ENCODE results near the gene CACNB2. TPM values are rescaled to one million over a fixed set of nuclear protein-coding genes. Genes with fewer than 3 reads are reported as not detected.

The CACNB2 gene
- total RNA-seq, 1 experiment from 2014 or later: not detected

DNA sequence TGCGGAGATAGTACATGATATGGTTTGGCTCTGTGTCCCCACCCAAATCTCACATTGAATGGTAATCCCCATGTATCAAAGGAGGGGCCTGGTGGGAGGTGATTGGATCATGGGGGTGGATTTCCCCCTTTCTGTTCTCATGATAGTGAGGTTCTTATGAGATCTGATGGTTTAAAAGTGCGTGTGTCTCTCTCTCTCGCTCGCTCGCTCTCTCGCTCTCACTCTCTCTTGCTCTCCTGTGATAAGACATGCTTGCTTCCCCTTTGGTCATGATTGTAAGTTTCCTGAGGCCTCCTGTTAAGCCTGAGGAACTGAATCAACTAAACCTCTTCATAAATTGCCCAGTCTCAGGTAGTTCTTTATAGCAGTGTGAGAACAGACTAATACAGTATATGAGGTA, 339.3 kb downstream of the CACNB2 start:
- DNase-seq (ENCODE audit: low read depth, low spot score) (no peak), ATAC-seq (no peak)
- intact Hi-C loops (cut with micrococcal nuclease; ENCODE audit: unreplicated experiment): no loop called here
- TF ChIP-seq, protein P1, sequence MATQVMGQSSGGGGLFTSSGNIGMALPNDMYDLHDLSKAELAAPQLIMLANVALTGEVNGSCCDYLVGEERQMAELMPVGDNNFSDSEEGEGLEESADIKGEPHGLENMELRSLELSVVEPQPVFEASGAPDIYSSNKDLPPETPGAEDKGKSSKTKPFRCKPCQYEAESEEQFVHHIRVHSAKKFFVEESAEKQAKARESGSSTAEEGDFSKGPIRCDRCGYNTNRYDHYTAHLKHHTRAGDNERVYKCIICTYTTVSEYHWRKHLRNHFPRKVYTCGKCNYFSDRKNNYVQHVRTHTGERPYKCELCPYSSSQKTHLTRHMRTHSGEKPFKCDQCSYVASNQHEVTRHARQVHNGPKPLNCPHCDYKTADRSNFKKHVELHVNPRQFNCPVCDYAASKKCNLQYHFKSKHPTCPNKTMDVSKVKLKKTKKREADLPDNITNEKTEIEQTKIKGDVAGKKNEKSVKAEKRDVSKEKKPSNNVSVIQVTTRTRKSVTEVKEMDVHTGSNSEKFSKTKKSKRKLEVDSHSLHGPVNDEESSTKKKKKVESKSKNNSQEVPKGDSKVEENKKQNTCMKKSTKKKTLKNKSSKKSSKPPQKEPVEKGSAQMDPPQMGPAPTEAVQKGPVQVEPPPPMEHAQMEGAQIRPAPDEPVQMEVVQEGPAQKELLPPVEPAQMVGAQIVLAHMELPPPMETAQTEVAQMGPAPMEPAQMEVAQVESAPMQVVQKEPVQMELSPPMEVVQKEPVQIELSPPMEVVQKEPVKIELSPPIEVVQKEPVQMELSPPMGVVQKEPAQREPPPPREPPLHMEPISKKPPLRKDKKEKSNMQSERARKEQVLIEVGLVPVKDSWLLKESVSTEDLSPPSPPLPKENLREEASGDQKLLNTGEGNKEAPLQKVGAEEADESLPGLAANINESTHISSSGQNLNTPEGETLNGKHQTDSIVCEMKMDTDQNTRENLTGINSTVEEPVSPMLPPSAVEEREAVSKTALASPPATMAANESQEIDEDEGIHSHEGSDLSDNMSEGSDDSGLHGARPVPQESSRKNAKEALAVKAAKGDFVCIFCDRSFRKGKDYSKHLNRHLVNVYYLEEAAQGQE (IDR thresholded peaks at IDR 0.05; ENCODE audit: insufficient read depth in 1 of 2, low read depth in 2 of 2, low read length in 1 of 2): no peak
- TF ChIP-seq, protein P2, sequence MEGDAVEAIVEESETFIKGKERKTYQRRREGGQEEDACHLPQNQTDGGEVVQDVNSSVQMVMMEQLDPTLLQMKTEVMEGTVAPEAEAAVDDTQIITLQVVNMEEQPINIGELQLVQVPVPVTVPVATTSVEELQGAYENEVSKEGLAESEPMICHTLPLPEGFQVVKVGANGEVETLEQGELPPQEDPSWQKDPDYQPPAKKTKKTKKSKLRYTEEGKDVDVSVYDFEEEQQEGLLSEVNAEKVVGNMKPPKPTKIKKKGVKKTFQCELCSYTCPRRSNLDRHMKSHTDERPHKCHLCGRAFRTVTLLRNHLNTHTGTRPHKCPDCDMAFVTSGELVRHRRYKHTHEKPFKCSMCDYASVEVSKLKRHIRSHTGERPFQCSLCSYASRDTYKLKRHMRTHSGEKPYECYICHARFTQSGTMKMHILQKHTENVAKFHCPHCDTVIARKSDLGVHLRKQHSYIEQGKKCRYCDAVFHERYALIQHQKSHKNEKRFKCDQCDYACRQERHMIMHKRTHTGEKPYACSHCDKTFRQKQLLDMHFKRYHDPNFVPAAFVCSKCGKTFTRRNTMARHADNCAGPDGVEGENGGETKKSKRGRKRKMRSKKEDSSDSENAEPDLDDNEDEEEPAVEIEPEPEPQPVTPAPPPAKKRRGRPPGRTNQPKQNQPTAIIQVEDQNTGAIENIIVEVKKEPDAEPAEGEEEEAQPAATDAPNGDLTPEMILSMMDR (IDR thresholded peaks at IDR 0.05): no peak
- TF ChIP-seq TCF7L2 (IDR thresholded peaks at IDR 0.05; ENCODE audit: low read depth, low read length): no peak
- no peak for TF ChIP-seq SIN3A (IDR thresholded peaks at IDR 0.05; ENCODE audit: borderline replicate concordance, insufficient read depth, low read depth, low read length)
- TF ChIP-seq POLR2AphosphoS5 (IDR thresholded peaks at IDR 0.05; ENCODE audit: low read depth, low read length): no peak
- no TSS peak for BruUV-seq (replicated peaks)
- ChIA-PET CTCF (no interaction called here), POLR2A (no interaction called here)
- no peaks in the 10 kb centered on the region for H3K9me3 ChIP-seq (ENCODE audit: control insufficient read depth, insufficient read depth, low read depth, low read length)
- H3K36me3 ChIP-seq (ENCODE audit: control insufficient read depth, insufficient read depth, low read length): no peaks in the 10 kb centered on the region
- in situ Hi-C loops (cut with HindIII; ENCODE audit: low pct_unique_long_range_greater_than_20kb, low sequenced_read_pairs): no loop called here
- no peak overlapping the region for H3K4me3 ChIP-seq (ENCODE audit: low read depth in 2 of 2, low read length in 2 of 2)
- no peaks in the 10 kb centered on the region for H3K27me3 ChIP-seq (ENCODE audit: control insufficient read depth, insufficient read depth, low read length)
- H3K27ac ChIP-seq (ENCODE audit: low read length): no peak overlapping the region
- H3K4me1 ChIP-seq (ENCODE audit: control insufficient read depth, insufficient read depth, low read length): no peaks in the 10 kb centered on the region

DNA sequence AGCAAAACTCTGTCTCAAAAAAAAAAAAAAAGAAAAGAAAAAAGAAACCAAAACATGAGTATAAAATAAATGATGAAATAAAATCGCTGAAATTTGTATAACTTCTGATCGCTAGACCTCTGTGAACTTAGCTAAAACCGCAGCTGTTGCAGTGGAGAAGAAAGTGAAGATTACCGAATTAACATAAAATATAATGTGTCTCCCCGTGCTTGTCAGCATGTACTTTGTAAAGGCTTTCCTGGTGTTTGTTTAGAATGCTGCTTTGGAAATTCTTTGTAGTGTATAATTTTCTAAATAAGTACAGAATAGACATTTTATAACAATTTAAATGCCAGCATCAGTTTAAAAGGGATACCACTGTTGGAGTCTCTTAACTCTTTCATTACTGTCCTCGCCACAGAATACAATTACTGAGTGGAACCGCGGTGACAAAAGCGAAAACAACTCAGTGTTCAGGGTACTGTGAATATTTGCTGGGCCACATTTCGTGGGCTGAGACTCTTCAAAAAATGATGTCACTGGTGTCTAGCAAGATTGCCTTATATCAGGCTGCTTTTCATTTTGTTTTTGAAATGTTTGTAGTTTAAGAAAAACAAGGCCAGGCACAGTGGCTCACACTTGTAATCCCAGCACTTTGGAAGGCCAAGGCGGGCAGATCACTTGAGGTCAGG, 343.4 kb downstream of the CACNB2 start:
- no peak for DNase-seq (ENCODE audit: low read depth, low spot score)
- H3K27ac ChIP-seq (ENCODE audit: low read length): no peak overlapping the region
- no peaks in the 10 kb centered on the region for H3K9me3 ChIP-seq (ENCODE audit: control insufficient read depth, insufficient read depth, low read depth, low read length)
- H3K4me1 ChIP-seq (ENCODE audit: control insufficient read depth, insufficient read depth, low read length): no peaks in the 10 kb centered on the region
- intact Hi-C loops (cut with micrococcal nuclease; ENCODE audit: unreplicated experiment): no loop called here
- no TSS peak for BruUV-seq (replicated peaks)
- H3K36me3 ChIP-seq (ENCODE audit: control insufficient read depth, insufficient read depth, low read length): no peaks in the 10 kb centered on the region
- no peak overlapping the region for H3K4me3 ChIP-seq (ENCODE audit: low read depth in 2 of 2, low read length in 2 of 2)
- no peaks in the 10 kb centered on the region for H3K27me3 ChIP-seq (ENCODE audit: control insufficient read depth, insufficient read depth, low read length)
- CTCF ChIA-PET: no interaction called here
- POLR2A ChIA-PET: no interaction called here
- TF ChIP-seq TCF7L2 (IDR thresholded peaks at IDR 0.05; ENCODE audit: low read depth, low read length) (no peak), POLR2AphosphoS5 (IDR thresholded peaks at IDR 0.05; ENCODE audit: low read depth, low read length) (no peak), SIN3A (IDR thresholded peaks at IDR 0.05; ENCODE audit: borderline replicate concordance, insufficient read depth, low read depth, low read length) (no peak)
- TF ChIP-seq, protein P1 (IDR thresholded peaks at IDR 0.05; ENCODE audit: insufficient read depth in 1 of 2, low read depth in 2 of 2, low read length in 1 of 2): no peak
- TF ChIP-seq, protein P2 (IDR thresholded peaks at IDR 0.05): no peak
- ATAC-seq: no peak
- in situ Hi-C loops (cut with HindIII; ENCODE audit: low pct_unique_long_range_greater_than_20kb, low sequenced_read_pairs): no loop called here

Data from Panc1 (cell line).